ENCODE data around the gene BRCC3.
A peak's percentile ranks its signal among the peaks of the same experiment; 100 is the strongest.

BRCC3 gene

DNA sequence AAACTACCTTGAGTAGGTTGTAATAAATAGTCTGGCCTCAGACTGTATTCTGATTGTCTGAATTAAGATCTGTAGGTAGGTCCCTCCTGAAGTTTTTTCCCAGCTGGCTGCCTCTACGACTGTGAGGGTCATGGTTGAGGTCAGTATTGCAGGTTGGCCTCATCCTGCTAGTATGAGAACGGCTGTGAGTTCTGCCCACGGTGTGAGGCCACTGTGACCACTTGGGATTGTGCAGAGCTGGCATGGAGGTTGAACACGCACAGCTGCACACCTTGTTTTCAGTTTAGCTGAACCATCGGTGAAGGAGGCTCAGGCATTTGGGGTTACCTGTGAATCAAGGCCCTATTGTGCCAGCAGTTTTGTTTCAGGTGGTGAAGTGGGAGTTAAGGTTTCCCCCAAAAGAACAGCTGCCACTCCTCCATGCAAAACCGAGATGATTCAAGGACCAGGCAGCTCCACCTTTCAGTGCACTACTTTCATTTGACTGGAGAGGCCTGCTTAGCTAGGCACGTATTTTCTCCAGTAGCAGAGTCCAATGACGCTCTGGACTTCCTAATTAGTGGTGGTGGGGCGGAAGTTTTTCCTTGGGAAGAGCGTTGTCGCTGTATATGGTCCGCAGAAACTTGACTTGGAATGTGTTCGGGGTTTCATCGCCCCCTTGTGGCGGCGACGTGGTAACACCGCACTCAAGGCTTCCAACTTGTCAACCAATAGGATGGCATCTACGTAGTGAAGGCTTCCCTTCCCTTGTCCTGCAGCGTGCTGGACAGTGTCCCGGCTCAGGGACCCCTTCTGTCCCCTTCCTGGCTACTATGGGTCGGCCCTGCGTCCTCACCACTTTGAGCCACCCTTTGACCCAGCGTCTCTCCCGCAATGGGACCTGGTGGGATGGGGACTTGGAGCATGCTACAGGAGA, 14.2 kb upstream of the BRCC3 start:
- peak; percentile 51 to 58 for DNase-seq

DNA sequence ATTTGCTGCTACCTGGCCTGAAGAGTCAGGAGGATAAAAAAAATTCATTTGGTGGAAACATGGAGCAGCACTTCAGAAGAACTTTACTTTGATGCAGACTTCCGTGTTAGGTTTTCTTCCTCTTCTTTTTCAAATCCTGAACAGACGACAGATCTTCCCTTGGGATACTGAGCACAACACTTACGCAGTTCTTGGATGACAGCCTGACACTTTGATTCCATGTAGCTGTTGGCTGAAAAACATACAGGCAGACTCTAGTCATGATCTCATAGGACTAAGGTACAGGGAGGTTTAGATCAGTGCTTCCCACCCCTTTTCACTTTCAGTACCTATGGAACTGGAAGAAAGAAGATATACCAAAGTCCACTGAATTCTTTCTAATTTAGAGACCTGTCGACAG, 9.5 kb upstream of the BRCC3 start:
- no peak for DNase-seq

GRCh38 chrX:155065035-155065734, 6.1 kb upstream of the BRCC3 start:
- DNase-seq, result no peak

DNA sequence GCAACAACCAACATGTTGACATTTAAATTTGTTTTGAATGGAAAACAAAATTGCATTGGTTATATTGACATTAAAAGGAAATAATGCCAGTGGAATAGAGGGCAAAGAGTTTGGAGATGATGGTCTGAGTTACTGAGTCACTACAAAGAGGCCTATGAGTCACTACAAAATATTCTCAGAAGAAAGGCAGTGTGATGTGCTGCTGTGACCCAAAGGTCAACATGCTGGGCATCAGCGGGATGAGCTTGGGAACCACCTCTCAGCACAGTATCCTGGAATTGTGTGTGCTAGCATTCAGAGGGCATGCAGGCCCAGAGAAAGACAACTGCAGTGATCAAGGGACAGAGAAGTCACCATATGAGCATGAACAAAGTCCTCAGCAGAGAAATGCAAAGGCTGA, 3.1 kb upstream of the BRCC3 start:
- no peak for DNase-seq

- no peak for DNase-seq
These were observed 1.9 kb upstream of the BRCC3 start for GRCh38 chrX:155069414-155069813.

DNA sequence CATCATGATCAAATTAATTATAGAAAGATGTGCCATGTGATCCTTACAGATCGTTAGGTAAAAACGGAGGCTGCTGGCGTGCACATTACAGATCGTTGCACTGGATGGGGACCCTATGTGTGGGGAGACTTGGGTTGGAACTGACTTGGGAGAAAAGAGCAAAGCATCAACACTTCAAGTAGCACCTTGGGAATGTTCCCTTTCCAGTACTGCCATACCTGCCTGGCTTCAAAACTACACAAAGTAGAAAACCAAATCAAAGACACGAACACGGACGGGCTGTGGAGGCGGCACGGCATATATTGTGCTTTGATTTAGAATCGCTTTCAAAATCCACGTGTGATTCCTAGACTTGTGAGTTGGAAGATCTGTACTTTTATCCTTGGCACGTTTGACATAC, 1.3 kb upstream of the BRCC3 start:
- no peak for DNase-seq

DNA sequence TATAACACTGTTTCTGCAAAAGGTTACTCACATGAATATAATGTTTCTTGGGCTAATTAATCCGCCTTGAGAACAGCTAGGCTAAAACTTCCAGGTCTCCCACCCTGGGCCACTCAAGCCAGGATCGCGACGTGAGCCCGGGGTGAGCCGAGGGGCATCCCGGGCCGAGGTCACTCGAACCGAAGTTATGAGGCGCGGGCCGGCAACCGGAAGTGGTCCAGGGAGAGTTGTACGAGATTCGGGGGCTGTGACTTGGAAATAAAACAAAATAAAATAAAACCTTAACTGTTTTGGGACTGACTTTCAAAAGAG, 689 bp upstream of the BRCC3 start:
- no peak for DNase-seq

DNA sequence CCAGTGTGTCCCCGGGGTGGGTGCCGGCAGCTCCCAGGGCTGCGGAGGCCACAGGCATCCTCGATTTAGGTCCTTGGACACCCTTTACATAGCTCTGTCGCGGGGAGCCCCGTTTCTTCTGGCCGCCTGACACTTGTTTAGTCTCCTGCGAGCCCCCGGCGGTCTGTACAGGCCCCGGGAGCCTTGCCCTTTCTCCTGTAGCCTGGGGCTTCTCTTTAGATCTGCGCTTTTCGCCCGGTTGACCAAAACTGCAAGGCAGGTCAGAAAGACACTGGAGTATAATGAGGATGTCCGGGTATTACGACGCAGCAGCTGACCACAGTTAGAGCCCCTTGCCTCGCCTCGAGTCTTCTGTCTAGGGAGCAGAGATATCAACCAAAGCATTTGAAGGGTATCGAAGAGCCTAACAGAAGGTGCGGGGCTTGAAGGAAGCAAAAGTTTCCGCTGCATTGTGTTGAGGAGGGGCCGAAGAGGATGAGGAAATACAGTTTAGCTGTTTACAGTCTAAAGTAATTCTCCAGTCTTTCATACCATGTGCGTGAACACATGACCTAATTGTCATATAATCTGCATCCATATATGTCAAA, 479 bp downstream of the BRCC3 start:
- no peak for DNase-seq

DNA sequence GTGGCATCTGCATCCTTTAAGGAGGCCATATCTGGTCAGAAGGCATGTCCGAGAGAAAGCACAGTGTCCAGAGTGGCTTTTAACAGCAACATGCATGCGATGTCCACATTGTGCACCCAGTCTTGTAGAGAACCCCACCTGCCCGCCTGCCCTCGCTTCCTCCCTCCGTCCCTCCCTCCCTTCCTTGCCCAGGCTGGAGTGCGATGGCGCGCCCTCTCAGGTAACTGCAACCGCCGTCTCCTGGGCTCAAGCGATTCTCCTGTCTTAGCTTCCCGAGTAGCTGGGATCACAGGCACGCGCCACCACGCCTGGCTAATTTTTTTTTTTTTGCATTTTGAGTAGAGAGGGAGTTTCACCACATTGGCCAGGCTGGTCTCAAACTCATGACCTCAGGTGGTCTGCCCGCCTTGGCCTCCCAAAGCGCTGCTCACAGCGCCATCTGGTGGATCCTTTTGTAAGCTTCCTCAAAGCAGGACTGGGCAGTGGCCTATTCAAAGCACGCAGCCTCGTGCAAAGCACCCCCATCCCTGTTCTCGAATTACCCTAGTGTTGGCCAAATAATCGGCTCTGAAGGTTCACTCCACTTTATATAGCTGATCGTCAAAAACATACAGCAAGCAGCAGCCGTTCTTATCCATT, 15.0 kb downstream of the BRCC3 start:
- peak; percentile 39 to 43 for DNase-seq

DNA sequence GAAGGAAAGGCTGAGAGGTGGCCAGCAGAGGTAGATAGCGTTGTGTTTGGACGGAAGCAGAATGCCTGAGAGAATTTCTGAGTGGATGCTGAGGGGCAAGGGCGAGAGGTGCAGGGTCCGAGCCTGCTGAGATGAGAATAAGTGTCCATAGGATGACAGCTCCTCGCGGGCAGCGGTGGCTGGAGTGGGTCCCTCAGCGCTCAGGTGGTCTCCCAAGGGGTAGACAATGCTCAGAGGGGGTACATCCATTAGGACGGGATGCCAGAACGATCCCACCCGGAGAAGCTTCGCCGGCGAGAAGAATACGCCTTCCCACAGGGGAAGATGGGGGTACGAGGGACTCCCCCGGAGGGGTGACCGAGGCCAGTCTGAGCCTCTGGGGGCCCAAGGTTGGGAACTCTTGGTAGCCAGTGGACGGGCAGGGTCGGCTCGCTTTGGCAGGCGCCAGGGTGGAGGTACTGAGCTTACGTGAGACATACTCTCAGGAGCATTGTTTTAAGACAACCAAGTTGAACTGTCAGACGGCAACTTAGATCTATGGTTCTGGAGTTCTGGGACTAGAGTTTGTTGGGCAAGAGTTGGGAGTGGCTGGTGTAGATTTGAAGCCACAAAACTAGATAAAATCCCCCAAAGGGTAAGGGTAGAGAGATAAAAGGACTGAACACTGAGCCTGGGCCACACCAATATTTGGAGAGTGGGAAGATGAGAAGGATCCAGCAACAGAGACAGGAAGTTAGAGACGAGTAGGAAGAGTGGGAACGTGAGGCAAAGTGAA, 15.8 kb downstream of the BRCC3 start:
- DNase-seq, result no peak

GRCh38 chrX:155094468-155095061, 23.3 kb downstream of the BRCC3 start:
- peak; percentile 19 to 52 for DNase-seq

GRCh38 chrX:155105919-155106318, 34.6 kb downstream of the BRCC3 start:
- DNase-seq, result no peak

DNA sequence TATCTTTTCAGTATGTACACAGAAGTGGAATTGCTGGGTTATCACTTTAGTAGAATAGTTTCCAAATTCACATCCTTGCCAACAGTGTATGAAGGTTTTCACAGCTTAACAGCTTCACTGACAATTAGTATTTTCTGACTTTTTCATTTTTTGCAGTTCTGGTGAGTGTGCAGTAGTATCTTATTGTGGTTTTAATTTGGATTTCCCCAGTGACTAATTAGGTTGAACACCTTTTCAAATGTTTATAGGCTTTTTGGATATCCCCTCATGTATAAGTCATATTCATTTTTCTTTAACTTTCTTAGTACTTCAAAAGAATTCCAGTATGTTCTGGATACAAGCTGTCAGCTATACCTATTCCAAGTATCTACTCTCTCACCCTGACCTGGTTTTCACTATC, 37.1 kb downstream of the BRCC3 start:
- no peak for DNase-seq

DNA sequence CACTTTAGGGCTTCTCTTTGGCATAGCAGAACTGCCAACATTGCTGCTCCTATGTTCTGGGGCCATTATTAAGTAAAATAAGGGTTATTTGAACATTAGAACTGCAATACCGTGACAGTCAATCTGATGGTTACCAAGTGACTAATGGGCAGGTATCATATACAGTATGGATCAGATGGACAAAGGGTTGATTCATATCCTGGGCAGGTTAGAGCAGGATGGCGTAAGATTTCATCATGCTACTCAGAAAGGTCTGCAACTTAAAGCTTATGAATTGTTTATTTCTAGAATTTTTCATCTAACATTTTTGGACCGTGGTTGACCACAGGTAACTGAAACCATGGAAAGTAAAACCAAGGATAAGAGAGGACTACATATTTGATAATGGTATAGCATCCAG, 40.9 kb downstream of the BRCC3 start:
- DNase-seq, result no peak

- no peak for DNase-seq
These were observed 41.8 kb downstream of the BRCC3 start for GRCh38 chrX:155113097-155113496.

DNA sequence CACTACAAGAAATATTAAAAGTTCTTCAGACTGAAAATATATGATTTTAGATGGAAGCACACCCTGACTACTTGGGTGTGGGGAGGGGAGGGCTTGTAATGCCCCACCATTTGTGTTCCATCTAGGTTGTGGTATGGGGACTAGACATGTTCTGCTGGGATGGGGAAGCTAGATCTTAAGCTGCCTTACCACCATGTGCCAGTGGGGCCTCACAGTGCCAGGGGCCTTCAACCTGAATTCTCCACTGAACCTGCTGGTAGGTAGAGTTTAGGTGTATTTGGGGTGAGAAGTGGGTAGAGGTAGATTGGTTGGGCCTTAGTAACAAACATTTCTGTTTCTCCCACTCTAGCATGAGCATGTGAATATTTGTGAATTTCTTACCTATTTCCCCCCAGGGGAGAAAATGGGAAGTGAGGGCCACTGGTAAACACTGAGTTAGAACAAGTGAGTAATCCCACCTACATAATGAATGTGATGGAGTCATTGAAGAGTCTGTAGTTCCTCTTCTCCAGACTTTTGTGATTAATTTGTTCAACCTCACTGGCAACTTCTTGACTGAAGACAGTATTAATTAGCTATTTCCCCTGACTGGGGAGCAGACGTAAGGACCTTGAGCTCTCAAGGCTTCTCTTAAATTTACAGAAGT, 44.0 kb downstream of the BRCC3 start:
- DNase-seq, result no peak

- DNase-seq, result no peak
These were observed 56.2 kb downstream of the BRCC3 start for GRCh38 chrX:155127465-155127864.

DNA sequence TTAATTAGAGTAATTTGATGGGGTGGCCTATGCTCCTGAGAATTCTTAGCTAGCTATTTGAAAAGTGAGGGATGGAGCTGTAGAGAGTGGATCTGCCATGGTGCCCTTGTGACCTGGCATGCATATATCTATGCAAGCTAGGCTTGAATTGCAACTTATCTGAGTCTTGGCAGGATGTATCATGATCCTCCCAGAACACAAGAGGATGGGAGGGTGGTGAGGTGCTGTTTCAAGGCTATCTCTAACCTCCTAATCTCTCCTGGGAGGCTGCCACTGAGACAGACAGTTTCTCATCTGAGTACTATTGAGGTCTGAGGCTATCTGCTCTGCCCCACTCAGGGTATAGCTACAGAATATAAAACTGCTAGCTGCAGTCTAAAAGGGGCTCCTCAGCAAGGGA, 56.6 kb downstream of the BRCC3 start:
- DNase-seq, result no peak

- DNase-seq, result no peak
These were observed 60.8 kb downstream of the BRCC3 start for GRCh38 chrX:155132110-155132509.

- no peak for DNase-seq
These were observed 62.9 kb downstream of the BRCC3 start for GRCh38 chrX:155134255-155134654.

DNA sequence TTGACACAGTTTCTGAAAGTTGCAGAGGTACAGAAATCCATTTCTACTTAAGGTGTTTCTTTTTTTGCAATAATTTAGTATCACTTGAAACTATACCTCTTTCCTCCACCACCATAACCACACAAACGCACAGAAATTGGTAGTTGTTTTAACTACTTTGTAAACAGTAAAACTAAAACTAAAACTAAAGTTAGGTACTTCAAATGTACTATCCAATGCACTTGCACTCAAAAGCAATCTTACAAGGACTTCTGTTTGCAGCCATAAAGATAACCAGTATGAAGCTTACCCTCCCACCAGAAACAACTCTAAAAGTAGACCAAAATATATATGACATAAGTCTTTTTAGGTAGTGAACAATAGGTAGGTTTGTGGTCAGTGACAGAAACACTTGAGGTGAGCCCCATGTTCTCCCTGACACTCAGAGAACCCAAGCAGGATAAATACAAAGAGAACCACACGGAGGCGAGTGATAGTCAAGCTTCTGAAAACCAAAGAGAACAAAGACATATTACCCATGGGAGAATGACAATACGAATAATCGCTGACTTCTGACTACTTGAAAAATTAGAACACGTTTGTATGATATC, 72.7 kb downstream of the BRCC3 start:
- DNase-seq, result no peak

Measured in CD4-positive, alpha-beta T cell treated with Interleukin-1 beta for 1 hour (primary cell).